Fibroblast of skin of left biceps (primary cell): Measurements from ENCODE around the gene WDR17.

ENCODE experiments used
- DNase-seq, 2 experiments: peaks; one replicate each; pipeline ENCODE4 v3.0.0-alpha.2; 2013; ENCODE audit warnings: low read depth in 2 of 2

Gene WDR17

DNA sequence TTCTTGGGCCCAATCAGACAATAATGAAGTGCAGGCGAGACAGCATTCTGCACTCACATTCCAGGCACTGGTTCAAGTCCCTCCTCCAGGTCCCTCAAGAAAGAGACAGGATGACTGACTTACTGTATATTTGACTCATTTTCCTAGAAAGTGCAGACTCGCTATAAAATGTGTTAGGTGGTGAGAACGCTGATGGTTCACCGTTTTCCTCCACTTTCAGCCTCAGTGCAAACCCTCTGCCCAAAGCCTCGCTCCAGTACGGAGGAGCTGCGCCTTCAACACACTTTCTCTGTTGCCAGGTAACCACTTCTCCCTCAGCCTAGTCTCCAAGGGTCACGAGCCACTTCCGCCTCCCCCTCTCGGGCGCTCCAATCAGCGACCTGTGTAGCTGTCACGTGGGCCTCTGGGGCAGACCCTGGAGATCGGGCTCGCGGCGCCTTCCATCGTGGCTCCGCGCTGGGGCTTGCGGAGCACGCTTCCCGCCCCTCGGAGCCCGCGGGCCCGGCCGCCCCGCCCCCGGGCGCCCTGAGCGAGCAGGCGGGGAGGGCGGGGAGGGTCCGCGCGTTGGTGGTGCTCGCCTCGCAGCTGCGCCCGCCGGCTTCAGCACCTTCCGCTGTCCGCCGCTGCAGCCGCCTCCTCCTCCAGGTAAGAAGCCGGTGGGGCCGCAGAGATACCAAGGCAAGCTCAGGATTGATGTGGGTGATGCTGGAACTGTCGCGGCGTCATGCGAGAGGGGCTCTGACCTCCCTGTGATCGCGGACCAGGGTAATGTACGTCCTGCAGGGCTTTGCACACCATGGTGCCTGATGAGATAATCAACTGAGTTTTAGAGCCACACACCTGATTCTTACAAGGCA is at the start of gene WDR17:
Gene WDR17, plus strand, starts transcription at position 407 of the 857 bp plus-strand sequence. CDS start 45,740 bp downstream, outside the sequence.
- DNase-seq = peak; percentile 47 to 53

DNA sequence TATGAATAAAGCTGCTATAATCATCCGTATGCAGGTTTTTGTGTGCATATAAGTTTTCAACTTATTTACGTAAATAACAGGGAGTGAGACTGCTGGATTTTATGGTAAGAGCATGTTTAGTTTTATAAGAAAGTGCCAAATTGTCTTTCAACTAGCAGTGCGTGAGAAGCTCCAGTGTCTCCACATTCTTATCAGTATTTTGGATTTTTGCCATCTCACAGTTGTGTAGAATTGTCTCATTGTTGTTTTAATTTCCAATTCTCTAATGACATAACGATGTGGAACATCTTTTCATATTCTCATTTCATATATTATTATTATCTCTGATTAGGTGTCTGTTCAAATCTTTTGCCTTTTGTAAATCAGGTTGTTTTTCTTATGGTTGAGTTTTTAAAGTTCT is 49.0 kb upstream of the WDR17 start:
- DNase-seq = no peak

DNA sequence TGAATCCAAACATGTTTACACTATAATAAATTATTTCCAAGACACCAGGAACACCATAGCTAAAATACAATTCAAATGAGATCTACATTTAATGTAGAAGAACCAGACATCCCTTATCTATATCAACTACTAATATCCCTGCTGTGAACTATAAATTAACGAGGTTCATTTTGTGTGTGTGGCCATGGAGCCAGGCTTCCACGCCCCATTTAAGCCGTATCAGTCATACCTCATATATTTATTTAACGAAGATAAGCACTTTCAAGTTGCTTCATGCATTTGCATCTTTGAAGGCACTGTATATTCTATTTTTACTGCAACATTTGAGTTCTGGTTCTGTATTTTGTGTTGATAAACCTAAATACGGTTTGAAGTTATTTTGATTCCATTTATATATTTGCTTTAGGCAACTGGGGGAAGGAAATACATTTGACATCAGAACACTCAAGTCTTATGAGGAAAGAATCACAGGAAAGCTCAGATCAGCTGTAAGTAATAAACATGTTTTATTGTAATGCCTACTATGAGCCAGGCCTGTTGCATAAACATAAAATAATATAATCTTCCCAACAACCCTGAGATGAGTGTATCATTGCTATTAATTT is 45.1 kb upstream of the WDR17 start:
- no peak for DNase-seq

DNA sequence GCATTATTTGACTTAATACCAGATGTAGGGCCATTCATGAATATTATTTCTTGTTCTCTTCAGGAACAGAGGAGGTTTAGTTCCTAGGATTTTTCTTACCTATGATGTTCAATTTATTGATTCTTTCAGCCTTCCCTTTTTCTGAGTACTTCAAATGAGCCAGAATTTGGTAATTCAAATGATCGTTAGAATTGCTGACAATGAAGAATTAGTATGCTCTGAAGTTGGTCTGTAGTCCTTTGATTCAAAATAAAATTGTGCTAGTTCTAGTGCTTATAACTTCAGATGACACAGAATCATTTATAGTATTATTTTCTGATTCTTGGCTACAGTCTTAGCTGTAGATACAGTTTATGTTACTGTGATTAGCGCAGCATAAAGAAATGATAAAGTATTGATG is 35.2 kb upstream of the WDR17 start:
- no peak for DNase-seq

DNA sequence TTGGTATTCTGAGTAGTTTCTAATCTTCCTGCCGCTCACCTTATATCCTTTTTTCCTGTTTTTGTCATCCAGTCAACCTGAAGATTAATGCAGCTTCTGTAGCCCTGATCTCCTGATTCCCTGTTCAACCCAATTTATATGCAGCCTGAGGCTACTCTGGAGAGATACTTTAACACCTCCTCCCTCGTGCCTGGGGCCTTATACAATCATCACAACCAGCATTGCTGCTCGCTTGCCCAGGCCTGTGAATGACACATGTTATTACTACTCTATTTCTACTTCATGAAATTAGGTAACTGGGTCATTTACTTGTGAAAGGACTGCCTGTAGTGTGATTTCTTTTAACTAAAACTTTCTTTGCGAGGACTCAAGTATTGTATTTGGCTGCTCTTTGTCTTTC is 33.7 kb upstream of the WDR17 start:
- DNase-seq = no peak

DNA sequence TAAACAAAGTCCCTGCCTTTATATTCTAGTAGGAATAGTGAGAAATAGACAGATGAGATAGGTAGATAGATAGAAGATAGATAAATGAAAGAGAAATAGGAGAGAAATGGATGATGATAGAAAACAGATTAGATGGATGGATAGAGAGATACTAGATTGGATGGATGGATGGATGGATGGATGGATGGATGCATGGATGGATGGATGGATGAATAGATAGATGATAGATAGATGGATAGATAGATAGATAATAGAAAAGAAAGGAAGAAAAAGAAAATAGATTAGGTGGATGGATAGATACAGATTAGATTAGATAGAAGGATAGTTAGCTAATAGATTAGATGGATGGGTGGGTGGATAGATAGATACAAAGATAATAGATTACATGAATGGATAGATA is 33.2 kb upstream of the WDR17 start:
- no peak for DNase-seq

DNA sequence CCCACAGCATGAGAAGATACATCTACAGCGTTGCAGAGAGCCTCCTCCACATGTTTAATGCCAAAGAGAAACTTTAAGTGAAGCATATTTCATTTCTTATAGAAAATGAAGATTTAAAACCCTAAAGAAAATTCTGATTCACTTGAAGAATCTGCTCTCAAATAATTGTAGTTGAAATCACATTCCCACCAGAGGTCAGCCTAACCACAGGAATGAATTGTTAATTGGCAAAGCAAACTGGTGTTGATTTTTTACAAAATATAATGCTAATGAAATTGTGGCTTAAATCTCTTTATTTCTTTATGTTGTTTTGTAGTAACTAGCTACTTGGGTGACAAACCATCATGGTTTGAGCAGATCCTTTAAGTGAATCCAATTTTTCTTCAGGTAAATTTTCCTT is 31.1 kb upstream of the WDR17 start:
- peak; percentile 21 to 25 for DNase-seq

DNA sequence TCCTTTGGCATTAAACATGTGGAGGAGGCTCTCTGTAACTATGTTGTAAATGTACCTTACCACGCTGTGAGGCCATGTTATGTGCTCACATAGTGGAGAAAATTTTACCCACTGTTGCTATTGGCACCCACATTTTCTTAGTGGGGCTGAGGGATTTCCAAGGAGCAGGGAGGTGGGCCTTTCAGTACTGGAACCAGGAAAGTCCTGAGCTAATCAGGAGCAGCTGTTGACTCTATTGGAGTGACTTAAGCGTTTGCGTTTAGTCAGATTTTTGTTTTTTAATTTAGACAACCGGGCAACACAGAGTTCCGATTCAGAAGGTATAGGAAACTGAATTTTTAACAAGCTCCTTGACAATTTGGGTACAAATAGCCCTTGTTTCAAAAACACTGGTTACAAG is 30.7 kb upstream of the WDR17 start:
- DNase-seq = no peak

DNA sequence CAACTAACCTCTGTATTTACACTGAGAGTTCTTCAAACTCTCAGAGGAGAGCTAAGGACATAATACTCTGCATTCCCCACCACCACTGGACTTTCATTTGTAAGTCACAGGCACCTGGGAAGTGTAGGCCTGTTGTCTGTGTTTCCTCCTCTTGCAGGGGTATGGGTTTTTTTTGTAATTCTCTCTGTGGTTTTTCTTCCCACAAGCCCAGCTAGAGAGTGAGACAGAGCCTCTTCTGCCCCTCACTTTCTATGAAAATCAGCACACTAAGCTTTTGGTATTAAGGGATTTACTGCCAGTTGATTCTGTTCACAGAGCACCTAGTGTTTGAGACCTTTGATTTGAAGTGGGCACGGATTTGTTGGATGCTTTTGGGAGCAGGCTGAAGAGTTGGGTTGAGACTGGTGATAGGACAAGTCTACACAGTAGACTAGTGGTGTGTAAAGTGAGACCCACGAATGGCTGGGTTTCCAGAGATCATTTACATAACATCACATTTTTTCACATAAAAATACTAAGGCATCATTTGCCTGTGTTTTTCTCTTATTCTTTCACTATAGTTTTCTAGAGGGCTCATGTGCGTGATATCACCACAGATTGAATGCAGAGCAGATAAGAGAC is 28.9 kb upstream of the WDR17 start:
- no peak for DNase-seq

DNA sequence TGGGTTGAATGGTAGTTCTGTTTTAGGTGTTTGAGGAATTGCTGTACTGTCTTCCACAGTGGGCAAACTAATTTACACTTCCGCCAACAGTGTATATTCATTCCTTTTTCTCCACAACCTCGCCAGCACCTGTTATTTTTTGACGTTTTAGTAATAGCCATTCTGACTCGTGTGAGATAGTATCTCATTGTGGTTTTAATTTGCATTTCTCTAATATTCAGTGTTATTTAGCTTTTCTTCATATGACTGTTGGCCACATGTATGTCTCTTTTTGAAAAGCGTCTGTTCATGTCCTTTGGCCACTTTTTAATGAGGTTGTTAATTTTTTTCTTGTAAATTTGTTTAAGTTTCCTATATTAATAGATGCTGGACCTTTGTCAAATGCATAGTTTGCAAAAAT is 26.9 kb upstream of the WDR17 start:
- DNase-seq = no peak

DNA sequence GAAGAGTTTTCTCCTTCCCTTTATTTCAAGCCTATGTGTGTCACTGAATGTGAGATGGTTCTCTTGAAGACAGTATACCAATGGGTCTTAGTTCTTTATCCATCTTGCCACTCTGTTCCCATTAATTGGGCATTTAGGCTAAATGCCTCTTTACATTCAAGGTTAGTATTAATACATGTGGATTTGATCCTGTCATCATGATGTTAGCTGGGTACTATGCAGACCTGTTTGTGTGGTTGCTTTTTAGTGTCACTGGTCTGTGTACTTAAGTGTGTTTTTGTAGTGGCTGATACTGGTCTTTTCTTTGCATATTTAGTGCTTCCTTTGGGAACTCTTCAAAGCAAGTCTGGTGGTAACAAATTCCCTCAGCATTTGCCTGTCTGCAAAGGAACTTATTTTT is 23.4 kb upstream of the WDR17 start:
- no peak for DNase-seq

DNA sequence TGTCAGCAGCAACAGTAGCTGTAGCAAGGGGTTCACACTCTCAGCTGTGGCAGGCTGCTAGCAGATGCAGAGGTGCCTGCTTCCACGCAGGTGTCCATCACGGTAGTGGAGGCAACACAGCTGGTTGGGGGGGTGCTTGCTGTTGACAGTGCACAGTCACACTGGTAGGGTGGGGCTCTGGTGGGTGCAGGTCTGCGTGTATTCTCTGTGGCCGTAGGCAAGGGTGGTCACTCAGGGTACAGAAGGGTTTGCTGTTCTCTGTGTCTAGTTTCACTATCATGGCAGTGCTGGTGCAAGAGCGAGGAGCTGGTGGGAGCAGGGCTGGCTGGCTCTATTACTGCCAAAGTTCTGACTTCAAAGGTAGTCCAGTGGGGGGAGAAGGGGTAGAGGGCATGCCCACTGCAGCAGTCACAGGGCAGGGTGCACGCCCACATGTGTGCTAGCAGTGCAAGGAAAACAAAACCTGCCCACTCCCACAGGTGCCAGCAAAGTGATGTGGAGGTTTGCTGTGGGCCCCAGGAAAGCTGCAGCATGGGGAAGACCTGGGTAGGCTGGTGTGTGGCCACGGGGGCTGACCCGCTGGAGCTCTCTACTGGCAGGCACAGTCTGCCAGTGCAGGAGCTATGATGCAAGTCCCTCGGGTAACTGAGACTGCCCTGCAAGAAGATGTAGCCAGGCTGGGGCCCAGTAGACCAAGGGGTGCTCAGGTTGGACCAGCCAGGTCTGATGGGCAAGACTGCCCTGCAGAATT is 21.6 kb upstream of the WDR17 start:
- no peak for DNase-seq

DNA sequence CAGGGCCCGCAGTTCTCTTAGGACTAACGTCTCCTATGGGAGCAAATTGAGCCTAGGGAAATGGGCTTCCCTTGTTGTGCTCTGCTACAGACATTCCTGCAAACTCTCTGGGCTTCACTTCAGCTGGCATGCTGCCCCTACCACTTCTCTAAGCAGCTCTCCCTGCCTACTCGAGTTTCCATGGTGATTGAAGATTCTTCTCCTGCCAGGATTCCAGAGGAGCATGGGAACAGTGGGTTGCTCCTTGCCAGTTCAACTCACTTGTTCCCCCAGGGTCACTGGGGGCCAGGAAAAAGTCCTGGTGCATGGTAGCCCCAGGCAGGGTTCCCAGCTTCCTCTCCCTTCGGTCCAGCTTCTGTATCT is 21.1 kb upstream of the WDR17 start:
- DNase-seq = no peak

DNA sequence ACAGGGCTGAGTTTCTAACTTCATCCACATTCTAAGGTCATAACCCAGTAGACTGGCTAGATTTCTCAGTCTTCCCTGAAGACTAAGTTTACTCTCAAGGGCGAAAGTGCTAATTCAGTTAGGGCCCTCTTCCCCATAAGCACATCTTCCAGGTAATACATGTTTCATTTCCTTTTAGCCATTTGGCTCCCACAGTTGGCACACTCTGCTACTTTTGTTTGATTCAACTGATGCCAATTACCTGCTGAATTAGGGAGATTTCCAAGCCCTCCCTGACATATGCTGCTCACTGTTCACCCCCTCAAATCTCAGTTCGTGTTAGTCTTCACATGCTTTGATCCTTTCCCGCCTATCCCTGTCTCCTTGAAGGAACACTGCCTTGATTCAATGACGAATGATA is 17.0 kb upstream of the WDR17 start:
- DNase-seq = no peak

DNA sequence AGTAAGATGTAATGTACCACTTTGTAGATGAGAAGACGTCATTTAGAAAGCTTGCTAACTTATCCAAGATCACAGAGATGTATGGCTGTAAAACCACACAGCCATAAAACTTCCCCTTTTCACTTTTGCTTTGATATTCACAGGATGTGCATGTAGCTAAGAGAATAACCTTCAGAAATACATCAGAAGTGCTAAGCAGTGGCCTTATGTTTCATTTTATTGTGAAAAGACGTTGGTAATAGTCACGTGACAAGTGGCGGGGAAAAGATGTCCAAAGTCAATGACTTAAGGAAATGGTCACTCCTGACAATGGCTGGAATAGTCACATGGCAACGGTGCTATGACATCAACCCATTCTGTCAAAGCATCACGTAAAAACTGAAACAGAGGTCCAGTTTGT is 12.9 kb upstream of the WDR17 start:
- DNase-seq = no peak

DNA sequence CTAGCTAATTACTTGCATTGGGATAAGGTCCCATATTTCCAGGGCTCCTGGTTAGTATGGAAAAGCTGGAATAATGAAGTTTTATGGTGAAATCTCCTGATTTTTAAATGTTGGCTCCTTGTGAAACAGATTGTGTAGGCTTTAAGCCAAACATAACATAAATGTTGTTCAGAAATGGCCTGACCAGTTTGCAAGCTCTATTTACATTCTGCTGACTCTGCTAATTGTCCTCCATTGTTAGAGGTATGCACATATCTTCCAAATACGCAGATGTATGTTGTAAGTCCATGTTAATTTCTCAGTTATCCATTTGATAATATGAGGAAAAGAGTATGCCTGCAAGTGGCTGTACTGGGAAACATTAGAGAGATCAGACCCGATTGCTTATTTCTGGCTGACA is 11.9 kb upstream of the WDR17 start:
- DNase-seq = no peak

DNA sequence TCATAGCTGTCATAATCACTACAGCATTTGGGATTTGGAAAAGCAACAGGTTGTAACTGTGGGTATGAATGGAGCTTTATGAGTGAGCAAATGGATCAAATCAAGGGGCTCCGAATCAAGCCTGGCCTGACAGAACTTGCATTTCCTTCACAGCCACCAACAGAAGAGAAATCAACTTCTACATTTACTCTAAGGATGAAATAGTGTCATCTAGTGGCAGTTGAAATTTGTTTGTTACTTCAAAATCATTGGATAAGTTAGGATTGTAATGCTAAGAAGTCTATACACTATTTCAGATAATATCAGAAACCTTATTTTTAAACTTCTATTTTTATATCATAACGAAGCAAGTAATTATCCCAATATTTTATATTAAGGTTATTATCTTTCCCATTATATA is 10.7 kb upstream of the WDR17 start:
- DNase-seq = no peak

DNA sequence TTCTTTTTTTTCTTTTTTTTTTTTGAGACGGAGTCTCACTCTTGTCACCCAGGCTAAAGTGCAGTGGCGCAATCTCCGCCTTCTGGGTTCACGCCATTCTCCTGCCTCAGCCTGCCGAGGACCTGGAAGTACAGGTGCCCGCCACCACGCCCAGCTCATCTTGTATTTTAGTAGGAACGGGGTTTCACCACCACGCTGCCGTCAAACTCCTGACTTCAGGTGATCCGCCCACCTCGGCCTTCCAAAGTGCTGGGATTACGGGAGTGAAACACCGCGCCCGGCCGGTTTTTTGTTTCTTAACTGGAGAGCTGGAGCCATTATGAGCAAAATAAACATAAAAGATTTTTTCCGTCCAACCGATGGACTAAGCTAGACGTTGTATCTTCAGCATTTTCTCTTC is 1.9 kb upstream of the WDR17 start:
- no peak for DNase-seq

DNA sequence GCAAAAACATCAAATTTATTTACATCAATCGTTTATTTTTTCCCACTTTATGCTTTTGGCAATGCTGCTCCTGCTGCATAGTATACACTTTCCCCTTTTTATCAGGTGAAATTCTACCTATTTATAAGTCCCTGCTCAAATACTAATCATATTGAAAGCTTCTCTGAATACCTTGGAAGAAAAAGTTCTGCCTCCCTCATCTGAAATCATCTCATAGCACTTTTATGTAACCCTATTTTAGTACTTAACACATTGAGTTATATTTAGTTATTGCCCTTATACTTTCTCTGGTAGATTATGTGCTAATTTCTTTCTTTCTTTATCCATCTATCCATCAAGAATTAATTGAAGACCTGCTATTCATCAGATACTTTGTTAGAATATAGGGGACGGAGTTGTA is 1.1 kb upstream of the WDR17 start:
- DNase-seq = no peak

DNA sequence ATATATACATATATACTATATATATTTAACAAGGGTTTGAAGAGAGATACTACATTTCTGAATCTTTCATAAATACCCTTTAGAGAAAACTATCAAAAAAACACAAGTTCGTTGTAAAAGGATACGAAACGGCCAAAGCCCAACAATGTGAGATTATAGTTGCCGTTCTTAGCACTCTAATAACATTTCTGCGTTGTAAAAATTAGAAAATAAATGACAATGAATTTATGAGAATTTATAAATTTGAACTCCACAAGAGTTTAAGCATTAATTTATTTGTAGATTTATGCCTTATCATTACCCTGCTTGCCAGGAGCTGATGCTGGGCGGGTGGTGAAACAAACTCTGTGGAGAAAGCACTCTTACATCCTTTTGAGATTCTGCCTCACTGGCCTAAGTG is 1.1 kb downstream of the WDR17 start:
- no peak for DNase-seq

DNA sequence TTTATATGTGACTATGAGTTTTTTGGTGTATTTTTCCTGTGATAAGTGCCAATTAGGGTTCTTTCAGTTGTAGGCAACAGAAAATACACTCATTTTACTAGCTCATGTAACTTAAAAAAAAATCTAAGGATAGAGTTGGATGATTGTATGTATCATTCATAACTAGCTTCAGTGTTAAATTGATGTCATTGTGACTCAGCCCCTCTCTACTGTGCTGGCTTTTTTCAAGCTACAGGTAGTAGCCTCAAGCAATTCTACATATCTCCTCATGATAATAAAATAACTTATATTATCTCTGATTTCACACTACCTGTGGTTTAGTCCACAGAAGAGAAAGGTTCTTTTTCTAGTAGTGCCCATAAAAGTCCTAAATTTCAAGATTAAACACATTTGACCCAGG is 11.9 kb downstream of the WDR17 start:
- DNase-seq = no peak

DNA sequence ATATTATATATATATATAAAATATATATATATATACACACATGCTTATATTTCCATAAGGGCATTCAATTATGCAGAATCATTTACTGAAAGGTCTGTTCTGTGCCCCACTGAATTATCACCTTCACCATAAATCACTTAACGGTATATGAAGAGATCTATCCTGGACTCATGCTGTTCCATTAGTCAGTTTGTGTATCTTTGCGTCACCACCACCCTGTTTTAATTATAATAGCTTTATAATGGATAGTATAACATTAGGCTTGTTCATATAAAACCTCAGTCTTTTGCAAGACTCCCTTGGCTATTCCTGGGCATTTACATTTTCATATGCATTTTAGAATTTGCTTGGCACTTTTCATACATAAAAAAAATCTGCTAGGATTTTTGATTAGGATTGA is 19.1 kb downstream of the WDR17 start:
- no peak for DNase-seq

DNA sequence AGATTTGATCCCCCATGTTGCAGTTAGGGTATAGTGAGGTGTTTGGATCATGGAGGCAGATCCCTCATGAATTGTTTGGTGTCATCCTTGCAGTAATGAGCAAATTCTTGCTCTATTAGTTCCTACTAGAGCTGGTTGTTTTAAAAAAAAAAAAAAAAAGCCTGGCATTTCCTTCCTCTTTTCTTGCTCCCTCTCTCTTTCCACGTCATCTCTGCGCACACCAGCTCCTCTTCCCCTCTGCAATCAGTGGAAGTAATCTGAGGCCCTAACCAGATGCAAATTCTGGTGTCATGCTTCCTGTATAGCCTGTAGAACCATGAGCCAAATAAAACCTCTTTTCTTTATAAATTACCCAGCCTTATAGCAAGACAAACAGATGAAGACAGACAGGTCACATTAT is 24.5 kb downstream of the WDR17 start:
- DNase-seq = no peak
